Keratinocyte (primary cell): Measurements from ENCODE around the gene SMARCD3. TPM values are rescaled to one million over a fixed set of nuclear protein-coding genes. Genes with fewer than 3 reads are reported as not detected.

Source experiments
- DNase-seq: peaks from one replicate; pipeline ENCODE4 v3.0.0-alpha.2; 2011; ENCODE audit warnings: low read depth, missing footprints, low spot score
- FAIRE-seq: peaks from 2 replicates; lab custom pipeline; 2011; peaks lifted over from hg19 to GRCh38; lab: Jason Lieb, UNC
- H2AFZ ChIP-seq: 2 replicates; pipeline ENCODE4 v1.6.0; 2012; ENCODE audit warnings: low read length, control low read depth, inconsistent platforms; ENCODE audit not compliant: control insufficient read depth
- H3K27ac ChIP-seq: 2 replicates; pipeline ENCODE4 v1.5.1; 2011; ENCODE audit warnings: low read length; ENCODE audit not compliant: control insufficient read depth, insufficient read depth
- H3K27me3 ChIP-seq: 3 replicates; pipeline ENCODE4 v1.6.0; 2011; ENCODE audit warnings: low read length; ENCODE audit not compliant: control insufficient read depth, insufficient read depth; ENCODE audit errors: extremely low read depth
- H3K36me3 ChIP-seq, 2 experiments: 2 replicates in 1 of 2; 3 replicates in 1 of 2; pipeline ENCODE4 v1.5.1; 2011; ENCODE audit warnings: low read length in 2 of 2, mild to moderate bottlenecking in 1 of 2; ENCODE audit not compliant: control insufficient read depth in 2 of 2, insufficient read depth in 2 of 2; ENCODE audit errors: extremely low read depth in 1 of 2
- H3K4me1 ChIP-seq: 3 replicates; pipeline ENCODE4 v1.5.1; 2011; ENCODE audit warnings: low read length; ENCODE audit not compliant: control insufficient read depth, insufficient read depth; ENCODE audit errors: extremely low read depth
- H3K4me2 ChIP-seq: 3 replicates; pipeline ENCODE4 v1.6.0; 2011; ENCODE audit warnings: low read depth, low read length; ENCODE audit not compliant: control insufficient read depth, insufficient read depth; ENCODE audit errors: extremely low read depth
- H3K4me3 ChIP-seq, 3 experiments: fragments of 200-600 bp in 1 of 3; sonication (generic) in 1 of 3; 2 replicates in 2 of 3; 3 replicates in 1 of 3; pipeline ENCODE4 v1.5.1; 2011 to 2016; ENCODE audit warnings: low read length in 3 of 3, mild to moderate bottlenecking in 3 of 3, control low read depth in 2 of 3, inconsistent platforms in 1 of 3, low read depth in 1 of 3, mixed read lengths in 1 of 3, mixed run types in 1 of 3, moderate library complexity in 1 of 3; ENCODE audit not compliant: control insufficient read depth in 2 of 3, insufficient read depth in 2 of 3; ENCODE audit errors: extremely low read depth in 1 of 3
- H3K79me2 ChIP-seq: 2 replicates; pipeline ENCODE4 v1.6.0; 2012; ENCODE audit warnings: low read length; ENCODE audit not compliant: control insufficient read depth, insufficient read depth
- H3K9ac ChIP-seq: 3 replicates; pipeline ENCODE4 v1.6.0; 2011; ENCODE audit warnings: low read length; ENCODE audit not compliant: control insufficient read depth, insufficient read depth; ENCODE audit errors: extremely low read depth
- H3K9me1 ChIP-seq: 3 replicates; pipeline ENCODE4 v1.6.0; 2011; ENCODE audit warnings: low read length; ENCODE audit not compliant: control insufficient read depth, insufficient read depth; ENCODE audit errors: extremely low read depth
- H3K9me3 ChIP-seq: 2 replicates; pipeline ENCODE4 v1.5.1; 2012; ENCODE audit warnings: low read depth, low read length; ENCODE audit not compliant: control insufficient read depth
- H4K20me1 ChIP-seq: 3 replicates; pipeline ENCODE4 v1.6.0; 2011; ENCODE audit warnings: low read length; ENCODE audit not compliant: control insufficient read depth, insufficient read depth; ENCODE audit errors: extremely low read depth
- EZH2 ChIP-seq: IDR thresholded peaks from one replicate; pipeline ENCODE4 v1.6.1; 2012; ENCODE audit warnings: inconsistent platforms, mild to moderate bottlenecking, low read length, moderate library complexity
- dilution Hi-C: fragments of 300-500 bp; cut with MboI; formaldehyde crosslinking; loops from one replicate; pipeline ENCODE4 v1.7.0; 2020; ENCODE audit warnings: low sequenced_read_pairs; ENCODE audit not compliant: extremely low pct_ligation_motif_present
- polyA plus RNA-seq, 5 experiments: library from polyadenylated mRNA; depleted of rRNA in 3 of 5; stranded (reverse) in 3 of 5; stranded (forward) in 1 of 5; unstranded in 1 of 5; fragments of >200 nt; gene quantifications; 1 replicate in 1 of 5; 2 replicates in 3 of 5; 3 replicates in 1 of 5; pipeline versions ENCODE4 v1.2.1 to v1.2.3, GENCODE V29; 2011 to 2012; ENCODE audit warnings: missing spikeins in 2 of 5, low read depth in 1 of 5, low replicate concordance in 1 of 5
- TF ChIP-seq, protein P1 (sequence below), 3 experiments: IDR thresholded peaks in 1 of 3; conservative IDR thresholded peaks in 1 of 3; optimal IDR thresholded peaks in 1 of 3; 2 replicates in 2 of 3; 3 replicates in 1 of 3; pipeline versions ENCODE3 to v1.5.1; 2011; ENCODE audit warnings: low read length in 3 of 3, mild to moderate bottlenecking in 3 of 3, moderate library complexity in 2 of 3, control low read depth in 1 of 3, inconsistent platforms in 1 of 3; ENCODE audit not compliant: insufficient read depth in 2 of 3; ENCODE audit errors: extremely low read depth in 1 of 3

SMARCD3 gene
- polyA plus RNA-seq, 1 donor (not counting 4 experiments of a cell fraction or from before 2014, with no cell fraction given): 3.0 TPM

DNA sequence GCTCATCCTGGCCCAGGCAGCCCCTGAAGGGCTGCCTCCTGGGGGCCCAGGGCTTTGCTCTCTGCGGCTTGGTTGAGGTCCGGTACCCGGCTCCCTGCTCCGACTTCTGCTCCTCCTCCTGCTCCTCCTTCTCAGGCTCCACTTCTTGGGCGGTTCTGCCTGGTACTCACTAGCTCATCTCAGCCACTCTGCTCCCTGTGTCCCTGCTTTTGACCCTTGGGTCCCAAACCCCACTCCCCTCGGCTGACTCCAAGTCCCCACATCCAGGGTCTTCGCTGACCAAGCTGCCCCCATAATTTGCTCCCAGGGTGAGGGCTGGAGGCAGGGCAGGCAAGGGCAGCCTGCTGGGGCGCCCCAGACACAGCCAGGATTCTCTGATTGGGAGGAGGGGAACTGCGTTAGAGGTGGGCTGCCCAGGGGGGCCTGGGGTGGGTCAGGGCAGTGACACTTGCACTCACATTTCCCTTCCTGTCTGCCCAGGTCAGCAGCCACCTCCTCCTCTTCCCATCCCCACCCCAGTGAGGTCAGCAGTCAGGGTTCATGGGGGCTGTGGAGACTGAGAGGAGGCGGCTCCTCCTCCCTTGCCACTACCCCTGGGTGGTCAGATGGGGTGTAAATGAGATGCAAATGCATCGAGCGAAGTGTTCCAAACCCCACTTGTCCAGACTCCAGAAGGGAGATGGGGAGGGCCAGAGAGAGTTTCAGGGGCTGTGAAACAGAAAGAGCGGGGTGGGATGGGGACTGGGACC is 2.2 kb downstream of the SMARCD3 start:
- no peaks in the 10 kb centered on the region for H3K9me3 ChIP-seq
- no peaks in the 10 kb centered on the region for H3K79me2 ChIP-seq
- no peak for FAIRE-seq
- no peak for TF ChIP-seq EZH2
- TF ChIP-seq, protein P1, sequence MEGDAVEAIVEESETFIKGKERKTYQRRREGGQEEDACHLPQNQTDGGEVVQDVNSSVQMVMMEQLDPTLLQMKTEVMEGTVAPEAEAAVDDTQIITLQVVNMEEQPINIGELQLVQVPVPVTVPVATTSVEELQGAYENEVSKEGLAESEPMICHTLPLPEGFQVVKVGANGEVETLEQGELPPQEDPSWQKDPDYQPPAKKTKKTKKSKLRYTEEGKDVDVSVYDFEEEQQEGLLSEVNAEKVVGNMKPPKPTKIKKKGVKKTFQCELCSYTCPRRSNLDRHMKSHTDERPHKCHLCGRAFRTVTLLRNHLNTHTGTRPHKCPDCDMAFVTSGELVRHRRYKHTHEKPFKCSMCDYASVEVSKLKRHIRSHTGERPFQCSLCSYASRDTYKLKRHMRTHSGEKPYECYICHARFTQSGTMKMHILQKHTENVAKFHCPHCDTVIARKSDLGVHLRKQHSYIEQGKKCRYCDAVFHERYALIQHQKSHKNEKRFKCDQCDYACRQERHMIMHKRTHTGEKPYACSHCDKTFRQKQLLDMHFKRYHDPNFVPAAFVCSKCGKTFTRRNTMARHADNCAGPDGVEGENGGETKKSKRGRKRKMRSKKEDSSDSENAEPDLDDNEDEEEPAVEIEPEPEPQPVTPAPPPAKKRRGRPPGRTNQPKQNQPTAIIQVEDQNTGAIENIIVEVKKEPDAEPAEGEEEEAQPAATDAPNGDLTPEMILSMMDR (optimal IDR thresholded peaks at IDR 0.05 in 1 of 3, IDR thresholded peaks at IDR 0.05 in 1 of 3, conservative IDR thresholded peaks at IDR 0.05 in 1 of 3; ENCODE audit: extremely low read depth in 1 of 3, insufficient read depth in 2 of 3, low read length in 3 of 3): no peak
- H2AFZ ChIP-seq: no peak overlapping the region
- peak overlapping the region; percentile 12 for H3K4me2 ChIP-seq
- H4K20me1 ChIP-seq: no peaks in the 10 kb centered on the region
- dilution Hi-C loops: no loop called here
- H3K27ac ChIP-seq: no peak overlapping the region
- H3K9ac ChIP-seq: no peak overlapping the region
- H3K9me1 ChIP-seq: no peaks in the 10 kb centered on the region
- H3K27me3 ChIP-seq: peaks cover 30% of the 10 kb centered on the region
- H3K36me3 ChIP-seq: no peaks in the 10 kb centered on the region
- no peak overlapping the region for H3K4me3 ChIP-seq
- DNase-seq: no peak
- peaks cover 12% of the 10 kb centered on the region for H3K4me1 ChIP-seq

DNA sequence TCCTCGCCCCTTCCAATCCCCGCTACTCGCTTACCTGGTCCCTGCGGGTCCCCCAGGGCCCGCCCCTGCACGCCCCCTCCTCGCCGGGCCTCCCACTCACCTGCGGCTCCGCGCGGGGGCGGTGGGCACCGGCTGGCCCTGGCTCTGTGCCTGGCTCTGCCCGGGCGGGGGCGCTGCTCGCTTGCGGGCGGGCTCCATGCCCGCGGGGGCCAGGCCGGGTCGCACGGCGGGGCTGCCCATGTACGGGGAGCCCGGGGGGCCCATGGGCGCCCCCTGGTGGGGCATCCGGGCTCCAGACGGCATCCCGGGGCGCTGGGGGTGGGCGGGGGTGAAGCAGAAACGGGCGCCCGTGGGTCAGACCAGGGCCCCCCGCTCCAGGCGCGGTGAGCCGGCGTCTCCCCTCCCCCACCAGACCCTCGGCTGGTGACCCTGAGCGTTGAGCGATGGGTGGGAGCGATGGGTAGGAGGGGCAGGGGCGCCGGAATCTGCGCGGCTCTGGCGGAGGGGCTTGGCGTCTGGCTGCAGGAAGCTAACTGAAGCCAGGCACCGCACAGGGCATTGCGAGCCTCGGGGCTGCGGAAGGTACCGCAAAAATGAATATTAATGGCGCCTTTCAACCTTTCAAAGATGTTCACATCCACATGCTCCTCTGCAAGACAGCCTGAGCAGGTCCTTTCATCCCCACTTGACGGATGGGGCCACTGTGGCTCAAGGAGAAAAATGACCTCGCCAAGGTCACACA is 3.0 kb downstream of the SMARCD3 start:
- Histone ChIP-seq H3K36me3 (no peaks in the 10 kb centered on the region), H3K9me3 (no peaks in the 10 kb centered on the region), H3K27ac (no peak overlapping the region), H3K79me2 (no peaks in the 10 kb centered on the region), H3K27me3 (peaks cover 30% of the 10 kb centered on the region), H3K4me1 (peaks cover 8% of the 10 kb centered on the region), H2AFZ (no peak overlapping the region), H3K9ac (no peak overlapping the region), H3K4me2 (peak overlapping the region; percentile 45), H3K9me1 (no peaks in the 10 kb centered on the region), H4K20me1 (no peaks in the 10 kb centered on the region), H3K4me3 (no peak overlapping the region)
- TF ChIP-seq EZH2: peak; percentile 48
- TF ChIP-seq, protein P1 (optimal IDR thresholded peaks at IDR 0.05 in 1 of 3, IDR thresholded peaks at IDR 0.05 in 1 of 3, conservative IDR thresholded peaks at IDR 0.05 in 1 of 3; ENCODE audit: extremely low read depth in 1 of 3, insufficient read depth in 2 of 3, low read length in 3 of 3): peak in 2 of 3 experiments; percentile 42 to 56
- dilution Hi-C loops: no loop called here
- FAIRE-seq: no peak
- DNase-seq: no peak
